ENCODE measurements around the gene NR0B2. TPM values are rescaled to one million over a fixed set of nuclear protein-coding genes. Genes with fewer than 3 reads are reported as not detected.

The NR0B2 gene
- total RNA-seq, 1 experiment from 2014 or later: not detected

DNA sequence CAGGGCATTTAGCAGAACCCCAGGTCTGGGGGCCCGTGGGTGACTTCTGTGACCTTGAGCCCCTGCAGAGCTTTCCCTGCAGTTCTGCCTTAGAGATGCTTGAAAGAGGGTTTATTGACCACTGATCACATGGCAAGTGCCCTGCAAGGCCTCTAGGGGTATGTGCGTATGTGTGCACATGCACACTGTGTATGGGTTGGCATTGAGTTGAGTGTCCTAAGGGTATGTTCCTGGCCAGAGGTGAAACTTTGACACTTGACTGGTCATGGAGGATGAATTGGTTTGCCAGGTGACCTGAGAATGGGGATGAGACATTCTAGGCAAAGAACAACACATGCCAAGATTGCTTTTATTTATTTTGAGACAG is 24.9 kb upstream of the NR0B2 start:
- ChIA-PET CTCF (no interaction called here), POLR2A (ENCODE audit: unreplicated experiment) (no interaction called here)
- TF ChIP-seq, protein P1, sequence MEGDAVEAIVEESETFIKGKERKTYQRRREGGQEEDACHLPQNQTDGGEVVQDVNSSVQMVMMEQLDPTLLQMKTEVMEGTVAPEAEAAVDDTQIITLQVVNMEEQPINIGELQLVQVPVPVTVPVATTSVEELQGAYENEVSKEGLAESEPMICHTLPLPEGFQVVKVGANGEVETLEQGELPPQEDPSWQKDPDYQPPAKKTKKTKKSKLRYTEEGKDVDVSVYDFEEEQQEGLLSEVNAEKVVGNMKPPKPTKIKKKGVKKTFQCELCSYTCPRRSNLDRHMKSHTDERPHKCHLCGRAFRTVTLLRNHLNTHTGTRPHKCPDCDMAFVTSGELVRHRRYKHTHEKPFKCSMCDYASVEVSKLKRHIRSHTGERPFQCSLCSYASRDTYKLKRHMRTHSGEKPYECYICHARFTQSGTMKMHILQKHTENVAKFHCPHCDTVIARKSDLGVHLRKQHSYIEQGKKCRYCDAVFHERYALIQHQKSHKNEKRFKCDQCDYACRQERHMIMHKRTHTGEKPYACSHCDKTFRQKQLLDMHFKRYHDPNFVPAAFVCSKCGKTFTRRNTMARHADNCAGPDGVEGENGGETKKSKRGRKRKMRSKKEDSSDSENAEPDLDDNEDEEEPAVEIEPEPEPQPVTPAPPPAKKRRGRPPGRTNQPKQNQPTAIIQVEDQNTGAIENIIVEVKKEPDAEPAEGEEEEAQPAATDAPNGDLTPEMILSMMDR (conservative IDR thresholded peaks at IDR 0.05): no peak
- TF ChIP-seq EZH2 (IDR thresholded peaks at IDR 0.05; ENCODE audit: low read depth): no peak
- Histone ChIP-seq H3F3A (ENCODE audit: insufficient read depth, low read depth) (no peaks in the 10 kb centered on the region; the same call in 1 of the 2 replicates), H3K79me2 (ENCODE audit: low read depth) (0 out of 2 replicates have a peak, but pooled peaks cover 12% of the 10 kb centered on the region), H2AFZ (no peak overlapping the region), H3K27ac (no peak overlapping the region), H3K36me3 (ENCODE audit: low read depth) (no peaks in the 10 kb centered on the region), H4K20me1 (ENCODE audit: insufficient read depth) (peaks cover 12% of the 10 kb centered on the region), H3K4me3 (no peak overlapping the region), H3K9me3 (ENCODE audit: insufficient read depth, low read depth) (no peaks in the 10 kb centered on the region), H3K9me2 (ENCODE audit: insufficient read depth) (no peaks in the 10 kb centered on the region), H3K4me2 (no peak overlapping the region), H3K27me3 (ENCODE audit: insufficient read depth, low read depth) (no peaks in the 10 kb centered on the region), H3K4me1 (replicated peaks; ENCODE audit: insufficient read depth) (no peaks in the 10 kb centered on the region)
- intact Hi-C loops (cut with micrococcal nuclease; ENCODE audit: unreplicated experiment): no loop called here
- no TSS peak for BruUV-seq (replicated peaks)
- no peak for DNase-seq

DNA sequence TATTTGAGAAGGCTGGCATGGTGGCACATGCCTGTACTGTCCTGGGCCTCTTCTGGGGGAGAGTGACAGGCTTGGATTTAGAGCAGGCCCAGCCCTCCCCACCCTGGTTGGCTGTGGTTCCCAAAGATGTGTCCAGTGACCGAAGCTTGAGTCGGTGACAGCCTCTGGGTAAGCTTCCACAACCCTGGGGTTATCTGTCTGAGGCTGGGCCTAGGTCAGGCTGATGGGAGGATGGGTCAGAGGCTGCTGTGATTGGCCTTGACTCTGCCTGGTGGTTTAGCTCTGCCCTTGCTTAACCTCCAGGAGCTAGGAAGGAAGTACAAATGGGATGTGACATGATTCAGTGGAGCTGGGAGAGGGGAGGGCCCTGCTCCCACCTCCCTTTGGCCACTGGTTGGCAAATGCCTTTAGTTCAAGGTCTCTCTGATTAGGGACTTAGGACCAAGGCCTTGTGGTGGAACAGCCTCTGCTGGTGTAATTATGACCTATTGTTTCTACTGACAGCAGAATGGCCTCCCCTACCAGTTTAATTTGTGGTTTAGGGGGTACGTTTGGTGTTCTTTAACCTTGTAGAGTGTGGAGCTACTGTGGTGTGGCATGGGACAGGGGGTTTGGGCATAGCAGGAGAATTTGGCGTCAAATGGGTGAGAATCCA is 24.4 kb upstream of the NR0B2 start:
- no TSS peak for BruUV-seq (replicated peaks)
- TF ChIP-seq EZH2 (IDR thresholded peaks at IDR 0.05; ENCODE audit: low read depth): no peak
- TF ChIP-seq, protein P1 (conservative IDR thresholded peaks at IDR 0.05): no peak
- no peak overlapping the region for H3K4me2 ChIP-seq
- H3K27ac ChIP-seq: no peak overlapping the region
- ChIA-PET CTCF (no interaction called here), POLR2A (ENCODE audit: unreplicated experiment) (no interaction called here)
- intact Hi-C loops (cut with micrococcal nuclease; ENCODE audit: unreplicated experiment): no loop called here
- no peaks in the 10 kb centered on the region for H3K36me3 ChIP-seq (ENCODE audit: low read depth)
- H3K4me3 ChIP-seq: no peak overlapping the region
- H3K79me2 ChIP-seq (ENCODE audit: low read depth): 0 out of 2 replicates have a peak, but pooled peaks cover 12% of the 10 kb centered on the region
- H3K9me2 ChIP-seq (ENCODE audit: insufficient read depth): no peaks in the 10 kb centered on the region
- no peak for DNase-seq
- peaks cover 12% of the 10 kb centered on the region for H4K20me1 ChIP-seq (ENCODE audit: insufficient read depth)
- H2AFZ ChIP-seq: no peak overlapping the region
- no peaks in the 10 kb centered on the region for H3K4me1 ChIP-seq (replicated peaks; ENCODE audit: insufficient read depth)
- no peaks in the 10 kb centered on the region for H3K27me3 ChIP-seq (ENCODE audit: insufficient read depth, low read depth)
- no peaks in the 10 kb centered on the region for H3K9me3 ChIP-seq (ENCODE audit: insufficient read depth, low read depth)
- no peaks in the 10 kb centered on the region; the same call in 1 of the 2 replicates for H3F3A ChIP-seq (ENCODE audit: insufficient read depth, low read depth)

DNA sequence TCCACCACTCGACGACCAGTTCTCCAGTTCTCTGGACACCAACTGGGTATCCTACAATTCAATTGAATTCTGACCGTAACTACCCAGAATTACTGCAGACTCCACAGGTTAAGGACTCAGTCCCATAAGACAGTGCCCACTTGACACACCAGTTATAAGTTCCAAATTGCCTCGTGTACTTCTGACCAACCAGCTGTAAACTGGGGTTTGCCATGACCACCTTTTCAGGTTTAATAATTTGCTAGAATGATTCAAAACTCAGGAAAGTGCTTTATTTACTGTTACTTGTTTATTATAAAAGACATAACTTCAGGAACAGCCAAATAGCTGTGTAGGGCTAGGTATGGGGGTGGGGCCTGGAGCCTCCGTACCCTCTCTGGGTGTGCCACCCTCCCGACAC is 23.0 kb upstream of the NR0B2 start:
- intact Hi-C loops (cut with micrococcal nuclease; ENCODE audit: unreplicated experiment): no loop called here
- H3F3A ChIP-seq (ENCODE audit: insufficient read depth, low read depth): no peaks in the 10 kb centered on the region; the same call in 1 of the 2 replicates
- peaks cover 12% of the 10 kb centered on the region; the same call in 1 of the 2 replicates for H4K20me1 ChIP-seq (ENCODE audit: insufficient read depth)
- H3K27me3 ChIP-seq (ENCODE audit: insufficient read depth, low read depth): no peaks in the 10 kb centered on the region
- no peak for TF ChIP-seq EZH2 (IDR thresholded peaks at IDR 0.05; ENCODE audit: low read depth)
- TF ChIP-seq, protein P1 (conservative IDR thresholded peaks at IDR 0.05): no peak
- no peak overlapping the region for H3K27ac ChIP-seq
- no peak overlapping the region for H3K4me2 ChIP-seq
- DNase-seq: no peak
- ChIA-PET CTCF (no interaction called here), POLR2A (ENCODE audit: unreplicated experiment) (no interaction called here)
- H2AFZ ChIP-seq: no peak overlapping the region
- no peaks in the 10 kb centered on the region for H3K36me3 ChIP-seq (ENCODE audit: low read depth)
- no TSS peak for BruUV-seq (replicated peaks)
- no peaks in the 10 kb centered on the region for H3K9me3 ChIP-seq (ENCODE audit: insufficient read depth, low read depth)
- H3K4me1 ChIP-seq (replicated peaks; ENCODE audit: insufficient read depth): no peaks in the 10 kb centered on the region
- H3K79me2 ChIP-seq (ENCODE audit: low read depth): 0 out of 2 replicates have a peak, but pooled peaks cover 12% of the 10 kb centered on the region
- no peak overlapping the region for H3K4me3 ChIP-seq
- H3K9me2 ChIP-seq (ENCODE audit: insufficient read depth): no peaks in the 10 kb centered on the region

Data from PC-9 (cell line).